WI38 (cell line): ENCODE measurements around the gene GPX4.
A peak's percentile ranks its signal among the peaks of the same experiment; 100 is the strongest.

ENCODE experiments used
- H3K4me3 ChIP-seq: 2 replicates; pipeline ENCODE4 v1.5.1; 2011; ENCODE audit warnings: low read depth, mild to moderate bottlenecking, control low read depth, low read length
- TF ChIP-seq, protein P1 (sequence below): IDR thresholded peaks from 2 replicates; pipeline ENCODE4 v1.5.1; 2012; ENCODE audit warnings: low read depth, mild to moderate bottlenecking, control low read depth, low read length

The GPX4 gene

DNA sequence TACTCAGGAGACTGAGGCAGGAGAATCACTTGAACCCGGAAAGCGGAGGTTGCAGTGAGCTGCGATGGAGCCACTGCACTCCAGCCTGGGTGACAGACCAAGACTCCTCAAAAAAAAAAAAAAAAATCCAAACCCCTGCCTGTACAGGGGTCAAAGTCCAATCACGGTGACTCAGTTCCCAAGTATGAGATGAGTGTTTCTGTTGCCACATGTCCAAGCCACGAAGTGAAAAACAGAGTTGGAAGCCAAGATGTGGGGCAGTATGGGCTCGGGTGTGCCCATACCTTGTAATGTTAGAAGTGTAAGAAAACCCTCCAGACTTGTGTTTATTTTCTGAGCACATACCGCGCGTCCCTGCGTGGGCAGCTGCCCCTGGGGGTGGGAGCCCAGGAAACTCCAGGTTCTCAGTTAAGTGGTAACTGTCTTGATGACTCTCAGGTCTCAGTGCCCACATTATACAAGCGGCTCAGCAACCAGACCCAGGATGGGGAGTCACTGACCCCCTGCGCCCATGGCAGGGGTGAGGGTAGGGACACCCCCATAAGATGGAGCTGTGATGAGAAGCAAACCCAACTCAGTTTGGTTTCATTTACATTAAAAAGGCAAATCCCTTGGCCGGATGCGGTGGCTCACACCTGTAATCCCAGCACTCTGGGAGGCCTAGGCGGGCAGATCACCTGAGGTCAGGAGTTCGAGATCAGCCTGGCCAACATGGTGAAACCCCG is 1.2 kb upstream of the GPX4 start:
- no peak overlapping the region for H3K4me3 ChIP-seq

DNA sequence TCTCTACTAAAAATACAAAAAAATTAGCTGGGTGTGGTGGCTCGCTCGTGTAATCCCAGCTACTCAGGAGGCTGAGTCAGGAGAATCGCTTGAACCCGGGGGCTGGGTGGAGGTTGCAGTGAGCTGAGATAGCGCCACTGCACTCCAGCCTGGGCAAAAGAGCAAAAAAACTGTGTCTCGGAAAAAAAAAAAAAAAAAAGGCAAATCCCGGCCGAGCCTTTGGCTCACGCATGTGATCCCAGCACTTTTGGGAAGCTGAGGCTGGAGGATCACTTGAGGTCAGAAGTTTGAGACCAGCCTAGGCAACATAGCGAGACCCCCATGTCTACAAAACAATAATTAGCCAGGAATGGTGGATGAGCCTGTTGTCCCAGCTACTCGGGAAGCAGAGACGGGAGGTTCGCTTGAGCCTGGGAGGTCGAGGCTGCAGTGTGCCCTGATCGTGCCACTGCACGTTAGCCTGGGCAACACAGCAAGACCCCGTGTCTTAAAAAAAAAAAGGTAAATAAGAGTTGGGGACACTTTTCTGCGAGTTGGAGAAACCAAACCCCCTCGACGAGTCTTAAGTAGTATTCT is 574 bp upstream of the GPX4 start:
- TF ChIP-seq, protein P1, sequence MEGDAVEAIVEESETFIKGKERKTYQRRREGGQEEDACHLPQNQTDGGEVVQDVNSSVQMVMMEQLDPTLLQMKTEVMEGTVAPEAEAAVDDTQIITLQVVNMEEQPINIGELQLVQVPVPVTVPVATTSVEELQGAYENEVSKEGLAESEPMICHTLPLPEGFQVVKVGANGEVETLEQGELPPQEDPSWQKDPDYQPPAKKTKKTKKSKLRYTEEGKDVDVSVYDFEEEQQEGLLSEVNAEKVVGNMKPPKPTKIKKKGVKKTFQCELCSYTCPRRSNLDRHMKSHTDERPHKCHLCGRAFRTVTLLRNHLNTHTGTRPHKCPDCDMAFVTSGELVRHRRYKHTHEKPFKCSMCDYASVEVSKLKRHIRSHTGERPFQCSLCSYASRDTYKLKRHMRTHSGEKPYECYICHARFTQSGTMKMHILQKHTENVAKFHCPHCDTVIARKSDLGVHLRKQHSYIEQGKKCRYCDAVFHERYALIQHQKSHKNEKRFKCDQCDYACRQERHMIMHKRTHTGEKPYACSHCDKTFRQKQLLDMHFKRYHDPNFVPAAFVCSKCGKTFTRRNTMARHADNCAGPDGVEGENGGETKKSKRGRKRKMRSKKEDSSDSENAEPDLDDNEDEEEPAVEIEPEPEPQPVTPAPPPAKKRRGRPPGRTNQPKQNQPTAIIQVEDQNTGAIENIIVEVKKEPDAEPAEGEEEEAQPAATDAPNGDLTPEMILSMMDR = no peak
- peak overlapping the region; percentile 5; the same call in 1 of the 2 replicates for H3K4me3 ChIP-seq

More for the DNA sequence above, 1.2 kb upstream of the GPX4 start:
- TF ChIP-seq, protein P1 = no peak

DNA sequence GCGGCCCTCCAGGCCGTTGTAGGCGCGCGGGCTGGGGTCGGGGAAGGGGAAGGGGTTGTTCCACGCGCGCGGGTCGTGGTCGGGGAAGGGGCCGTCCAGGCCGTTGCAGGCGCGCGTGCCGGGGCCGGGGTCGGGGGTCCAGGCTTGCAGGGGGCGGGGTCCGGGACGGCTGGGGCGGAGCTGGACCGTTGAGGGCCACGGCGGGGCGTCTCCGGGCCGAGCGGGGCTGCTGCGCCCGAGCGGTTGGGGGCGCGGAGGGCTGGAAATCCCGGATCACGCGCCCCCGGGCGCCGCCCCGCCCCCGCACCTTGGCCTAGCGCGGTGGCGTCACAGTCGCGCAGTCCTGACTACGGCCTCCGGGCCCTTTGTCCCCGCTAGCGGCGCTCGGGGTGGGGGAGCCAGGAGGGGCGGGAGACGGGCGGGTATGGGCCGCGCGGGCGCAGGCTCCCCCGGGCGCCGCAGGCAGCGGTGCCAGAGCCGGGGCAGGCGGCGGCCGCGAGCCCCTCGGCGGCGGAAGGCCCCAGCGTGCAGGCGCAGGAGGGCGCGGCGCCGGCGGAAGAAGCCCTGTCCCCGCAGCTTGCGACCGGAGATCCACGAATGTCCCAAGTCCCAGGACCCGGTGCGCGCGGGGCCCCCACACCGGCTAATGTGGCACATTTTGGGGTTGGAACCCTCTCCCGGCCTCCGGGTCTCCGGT is 665 bp downstream of the GPX4 start:
- TF ChIP-seq, protein P1 = no peak
- peak overlapping the region; percentile 72 for H3K4me3 ChIP-seq

DNA sequence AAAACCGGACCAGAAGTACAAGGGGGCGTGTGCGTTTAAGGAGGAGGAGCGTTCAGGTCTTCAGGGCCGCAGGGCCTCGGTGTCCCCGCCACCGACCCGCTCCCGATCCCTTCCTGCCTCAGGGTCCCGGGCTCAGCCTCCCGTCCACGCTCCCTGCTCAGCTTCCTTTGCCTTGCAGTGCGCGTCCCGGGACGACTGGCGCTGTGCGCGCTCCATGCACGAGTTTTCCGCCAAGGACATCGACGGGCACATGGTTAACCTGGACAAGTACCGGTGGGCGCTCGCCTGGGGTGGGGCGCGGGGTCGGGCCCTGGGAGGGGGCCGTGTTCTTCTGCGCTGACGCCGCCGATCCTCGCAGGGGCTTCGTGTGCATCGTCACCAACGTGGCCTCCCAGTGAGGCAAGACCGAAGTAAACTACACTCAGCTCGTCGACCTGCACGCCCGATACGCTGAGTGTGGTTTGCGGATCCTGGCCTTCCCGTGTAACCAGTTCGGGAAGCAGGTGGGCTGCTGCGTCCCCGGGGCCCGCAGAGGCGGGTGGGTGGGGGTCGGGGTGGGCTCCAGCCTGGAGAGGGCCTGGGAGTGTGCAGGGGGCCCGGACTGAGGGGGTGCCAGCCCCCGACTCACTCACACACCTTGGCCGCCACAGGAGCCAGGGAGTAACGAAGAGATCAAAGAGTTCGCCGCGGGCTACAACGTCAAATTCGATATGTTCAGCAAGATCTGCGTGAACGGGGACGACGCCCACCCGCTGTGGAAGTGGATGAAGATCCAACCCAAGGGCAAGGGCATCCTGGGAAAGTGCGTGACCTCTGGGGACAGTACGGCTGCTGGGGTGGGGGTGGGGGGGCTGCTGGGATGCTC is 1.4 kb downstream of the GPX4 start:
- H3K4me3 ChIP-seq = peak overlapping the region; percentile 72
- TF ChIP-seq, protein P1 = no peak

DNA sequence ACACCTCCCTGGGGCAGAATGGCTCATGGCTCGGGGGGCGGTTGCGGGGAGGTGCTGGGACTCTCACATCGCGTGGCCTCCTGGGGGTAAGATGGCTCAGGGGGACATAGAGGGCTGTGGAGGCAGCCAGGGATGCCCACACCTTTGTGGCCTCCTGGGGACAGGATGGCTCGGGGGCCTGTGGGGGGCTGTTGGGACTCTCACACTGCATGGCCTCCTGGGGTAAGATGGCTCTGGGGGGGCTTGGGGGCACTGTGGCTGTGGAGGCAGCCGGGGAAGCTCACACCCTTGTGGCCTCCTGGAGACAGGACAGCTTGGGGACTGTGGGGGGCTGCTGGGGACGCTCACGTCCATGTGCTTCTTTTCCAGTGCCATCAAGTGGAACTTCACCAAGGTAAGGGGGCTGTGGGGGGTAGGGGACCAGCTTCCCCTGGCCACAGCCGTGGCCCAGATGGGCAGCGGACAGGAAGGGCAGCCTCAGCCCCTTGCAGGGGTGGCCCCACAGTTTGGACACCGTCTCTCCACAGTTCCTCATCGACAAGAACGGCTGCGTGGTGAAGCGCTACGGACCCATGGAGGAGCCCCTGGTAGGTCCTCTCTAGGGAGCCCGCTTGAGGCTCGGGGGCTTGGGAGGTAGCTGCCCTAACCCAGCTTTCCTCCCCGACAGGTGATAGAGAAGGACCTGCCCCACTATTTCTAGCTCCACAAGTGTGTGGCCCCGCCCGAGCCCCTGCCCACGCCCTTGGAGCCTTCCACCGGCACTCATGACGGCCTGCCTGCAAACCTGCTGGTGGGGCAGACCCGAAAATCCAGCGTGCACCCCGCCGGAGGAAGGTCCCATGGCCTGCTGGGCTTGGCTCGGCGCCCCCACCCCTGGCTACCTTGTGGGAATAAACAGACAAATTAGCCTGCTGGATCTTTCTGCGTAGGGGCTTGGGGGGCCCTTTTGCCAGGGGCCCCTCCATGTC is 2.4 kb downstream of the GPX4 start:
- TF ChIP-seq, protein P1 = no peak
- no peak overlapping the region; the same call in 1 of the 2 replicates for H3K4me3 ChIP-seq
